ENCODE results near the gene ZFP36L2.
A peak's percentile ranks its signal among the peaks of the same experiment; 100 is the strongest.

ZFP36L2 gene

DNA sequence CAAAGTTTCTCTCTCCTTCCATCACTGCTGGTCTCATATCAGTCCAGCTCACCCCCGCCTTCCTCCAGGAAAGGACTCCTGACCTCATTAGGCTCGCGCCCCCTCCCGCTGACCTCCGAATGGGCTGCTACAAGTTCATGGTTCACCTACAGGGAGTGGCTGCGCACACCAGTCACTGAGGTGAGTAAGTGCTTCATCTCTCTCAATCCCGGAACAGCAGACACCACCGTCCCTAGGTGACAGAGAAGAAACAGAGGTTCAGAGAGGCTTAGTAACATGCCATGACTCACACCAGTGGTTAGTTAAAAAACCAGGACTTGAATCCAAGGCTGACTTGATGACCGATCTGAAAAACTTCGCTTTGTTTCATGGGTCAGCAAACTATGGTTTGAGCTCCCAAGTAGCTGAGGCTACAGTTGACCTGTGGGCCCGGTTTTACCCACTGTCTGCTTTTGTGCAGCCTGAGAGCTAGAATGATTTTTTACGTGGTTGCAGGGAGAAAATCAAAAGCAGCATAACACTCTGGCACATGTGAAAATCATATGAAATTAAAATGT, 42.0 kb downstream of the ZFP36L2 start:
- no peak for DNase-seq

DNA sequence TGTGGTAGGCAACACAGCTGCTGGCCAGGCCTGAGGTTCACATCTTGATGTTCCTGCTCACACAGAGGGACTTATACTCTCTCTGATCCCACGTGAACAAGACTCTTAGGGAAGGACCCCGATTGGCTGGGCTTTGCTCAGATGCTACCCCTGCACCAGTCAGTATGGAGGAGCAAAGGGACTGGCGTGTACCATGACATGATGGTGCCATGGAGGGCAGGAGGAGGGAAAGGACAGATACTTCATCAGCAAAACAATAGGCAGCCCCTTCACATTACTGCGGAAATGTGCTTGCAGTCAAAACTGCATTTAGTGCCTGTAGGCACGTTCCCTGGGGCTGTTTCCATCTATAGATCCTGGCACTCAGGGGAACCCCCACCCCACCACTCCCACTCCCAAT, 42.7 kb downstream of the ZFP36L2 start:
- no peak for DNase-seq

DNA sequence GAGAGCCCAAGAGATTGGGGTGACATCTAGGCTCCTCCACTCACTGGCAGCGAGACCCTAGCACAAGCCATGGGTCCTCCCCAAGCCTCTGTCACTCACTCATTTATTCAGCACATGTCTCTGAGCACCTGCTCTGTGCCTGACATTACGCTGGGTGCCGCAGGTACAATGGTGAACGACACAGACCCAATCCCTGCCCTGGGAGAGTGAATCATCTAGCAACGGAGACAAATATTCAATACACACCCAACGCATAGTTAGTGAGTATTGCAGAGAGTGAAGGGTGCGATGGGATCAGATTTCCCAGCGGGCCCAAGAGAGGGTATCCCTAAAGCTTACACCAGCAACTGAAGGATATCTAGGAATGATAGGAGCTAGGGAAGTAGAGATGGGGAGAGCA, 45.5 kb downstream of the ZFP36L2 start:
- DNase-seq, result no peak

DNA sequence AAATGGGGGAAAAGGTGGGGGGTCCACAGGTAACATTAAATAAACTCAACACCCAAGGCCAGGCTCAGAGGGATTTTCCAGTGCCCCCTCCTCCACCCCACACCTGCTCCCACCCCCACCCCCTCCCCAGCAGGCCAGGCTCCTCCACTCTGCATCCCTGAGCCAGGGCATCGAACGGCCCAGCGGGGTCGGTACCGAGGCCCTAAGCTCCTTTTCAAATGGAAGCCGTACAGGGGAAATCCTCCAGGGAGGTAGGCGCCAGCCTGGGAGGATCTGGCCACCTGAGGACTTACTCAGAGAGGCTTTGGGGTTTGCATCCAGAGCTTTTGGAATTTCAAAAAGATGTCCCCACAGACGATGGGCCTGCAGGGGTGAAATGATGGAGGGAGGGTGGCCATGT, 46.5 kb downstream of the ZFP36L2 start:
- DNase-seq, result no peak

DNA sequence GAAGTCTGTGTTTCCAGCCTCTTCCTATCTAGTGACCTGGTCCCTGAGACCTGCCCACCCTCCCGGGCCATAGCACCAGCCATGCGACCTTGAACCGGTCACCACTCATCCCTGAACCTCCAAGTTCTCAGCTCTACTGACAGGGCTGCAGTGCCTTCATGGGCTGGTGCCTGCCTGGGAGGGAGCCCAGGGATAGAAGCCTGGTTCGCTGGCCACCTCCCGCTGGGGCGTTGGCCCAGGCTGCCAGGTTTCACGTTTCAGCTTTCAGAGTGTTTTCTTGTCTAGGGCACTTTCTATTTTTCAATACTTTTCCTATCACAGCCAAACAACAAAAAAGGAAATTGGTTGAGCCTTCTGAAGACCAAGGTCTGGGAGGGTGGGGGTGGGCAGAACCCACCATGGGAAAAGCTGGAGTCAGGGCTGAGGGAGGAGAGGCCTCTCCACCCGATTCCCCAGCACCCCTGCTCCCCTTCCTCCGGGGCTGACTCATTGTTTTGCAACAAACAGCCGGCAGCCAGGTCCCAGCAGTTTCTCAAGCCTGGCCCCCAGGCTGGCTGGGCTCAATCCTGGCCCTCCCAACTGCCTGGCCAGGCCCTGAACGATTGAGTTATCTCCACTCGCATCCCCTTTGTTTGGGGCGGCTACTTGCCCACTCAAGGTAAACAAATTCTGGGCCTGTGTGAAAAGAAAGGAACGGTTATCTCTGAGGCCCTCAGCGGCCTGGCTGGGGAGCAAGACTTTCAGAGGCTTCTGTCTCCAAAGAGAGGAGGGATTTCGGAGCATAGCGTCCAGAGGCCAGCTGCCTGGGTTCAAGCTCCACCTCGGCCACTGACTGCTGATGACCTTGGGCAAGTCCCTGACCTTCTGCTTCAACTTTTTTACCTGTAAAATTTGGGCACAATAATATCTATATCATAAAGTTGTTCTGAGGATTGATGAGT, 47.5 kb downstream of the ZFP36L2 start:
- DNase-seq, result peak; percentile 67

DNA sequence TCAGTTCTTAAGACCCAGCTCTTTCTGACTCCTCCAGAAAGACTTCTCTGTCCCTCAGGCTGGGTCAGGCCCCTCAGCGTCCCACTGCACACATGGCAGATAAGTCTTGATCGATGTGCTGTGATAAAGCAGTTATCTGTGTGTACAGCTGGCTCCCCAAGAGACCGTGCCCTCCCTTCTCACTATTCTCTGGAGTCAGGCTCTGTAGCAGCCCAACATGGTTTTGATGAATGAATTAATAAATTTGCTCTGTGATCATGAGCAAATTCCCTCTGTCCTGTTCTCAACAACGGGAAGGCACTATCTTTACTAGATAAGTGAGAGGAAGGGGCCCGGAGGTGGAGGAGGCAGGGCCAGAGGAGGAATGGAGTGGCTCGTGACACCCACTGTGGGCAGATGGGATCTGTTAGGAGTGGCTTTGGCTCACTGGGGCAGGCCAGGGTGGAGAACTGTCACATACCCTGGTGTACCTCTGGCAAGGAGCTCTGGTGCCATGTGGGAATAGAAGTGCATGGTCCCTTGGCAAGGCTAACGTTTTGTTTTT, 48.3 kb downstream of the ZFP36L2 start:
- DNase-seq, result no peak

DNA sequence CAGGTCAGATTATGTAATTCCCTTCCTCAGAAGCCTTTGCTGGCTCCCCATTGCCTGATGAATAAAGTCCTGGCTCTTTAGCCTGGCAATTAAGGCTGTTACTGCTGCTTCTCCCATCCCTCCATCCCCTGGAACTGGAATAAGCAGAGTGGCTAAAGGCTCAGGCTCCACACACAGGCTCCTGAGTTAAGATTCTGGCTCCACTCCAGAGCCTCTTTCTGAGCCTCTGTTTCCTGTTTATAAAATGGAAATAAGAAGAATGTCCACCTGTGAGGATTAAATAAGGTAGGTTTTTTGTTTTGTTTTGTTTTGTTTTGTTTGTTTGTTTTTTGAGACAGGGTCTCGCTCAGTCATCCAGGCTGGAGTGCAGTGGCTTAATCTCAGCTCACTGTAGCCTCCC, 50.0 kb downstream of the ZFP36L2 start:
- no peak for DNase-seq

DNA sequence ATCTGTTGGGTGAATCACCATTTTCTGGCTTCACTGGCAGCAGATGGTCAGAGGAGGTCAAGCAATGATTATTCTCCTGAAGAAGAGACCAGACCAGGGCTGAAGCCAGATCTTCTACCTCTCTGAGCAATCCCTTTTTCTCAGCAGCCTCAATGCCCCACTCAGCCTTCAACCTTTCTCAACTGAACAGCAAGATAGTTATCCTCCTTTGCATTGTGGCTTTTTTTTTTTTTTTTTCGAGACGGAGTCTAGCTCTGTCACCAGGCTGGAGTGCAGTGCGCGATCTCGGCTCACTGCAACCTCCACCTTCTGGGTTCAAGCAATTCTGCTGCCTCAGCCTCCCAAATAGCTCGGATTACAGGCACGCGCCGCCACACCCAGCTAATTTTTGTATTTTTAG, 50.5 kb downstream of the ZFP36L2 start:
- DNase-seq, result no peak

DNA sequence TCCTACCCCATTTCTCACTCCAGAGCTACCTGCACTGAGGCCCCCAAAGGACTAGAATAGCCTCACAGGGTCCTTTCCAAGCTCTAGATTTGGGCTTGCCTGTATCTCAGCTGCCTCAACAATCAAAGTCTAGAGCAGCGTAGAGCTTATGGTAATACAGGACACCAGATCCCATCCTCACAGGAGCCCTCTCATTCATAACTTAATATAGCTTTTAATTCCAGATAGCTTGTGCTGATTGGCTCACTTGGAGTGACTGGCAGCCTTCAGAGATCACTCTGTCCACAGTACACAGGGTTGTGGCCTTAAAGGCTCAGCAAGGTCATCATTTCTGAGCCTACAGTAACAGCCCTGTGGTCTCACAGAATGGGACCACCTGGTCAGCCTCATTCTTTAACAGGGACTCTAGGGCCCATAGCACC, 51.4 kb downstream of the ZFP36L2 start:
- DNase-seq, result no peak

DNA sequence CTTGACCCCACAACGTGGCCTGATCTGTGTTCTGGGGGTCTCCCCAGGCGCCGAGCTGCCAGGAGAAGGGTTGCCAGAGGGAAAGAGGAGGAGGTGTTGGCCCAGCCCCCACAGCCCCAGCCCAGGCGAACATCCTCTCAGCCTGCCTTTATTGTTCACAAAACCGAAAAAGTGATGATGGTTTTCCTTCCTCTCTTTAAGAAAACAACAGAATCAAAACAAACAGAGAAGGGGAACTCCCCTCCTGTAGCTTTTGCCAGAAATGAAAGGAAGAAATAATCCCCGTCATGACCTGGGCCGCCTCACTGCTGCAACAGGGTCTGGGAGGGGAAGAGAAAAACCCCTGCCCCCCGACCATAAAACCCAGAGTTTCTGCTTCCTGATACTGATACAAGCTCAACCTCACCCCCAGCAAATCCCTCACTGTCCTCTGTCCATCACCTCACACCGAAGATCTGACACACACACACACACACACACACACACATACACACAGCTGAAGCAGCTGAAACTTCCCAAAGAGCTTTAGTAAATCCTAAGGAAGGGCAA, 52.0 kb downstream of the ZFP36L2 start:
- DNase-seq, result no peak
